ENCODE results near the gene HTT.

- TF ChIP-seq POLR2AphosphoS5 (IDR thresholded peaks at IDR 0.05) (no peak), CTCF (IDR thresholded peaks at IDR 0.05 in 8 of 11, conservative IDR thresholded peaks at IDR 0.05 in 3 of 11) (no peak), POLR2A (IDR thresholded peaks at IDR 0.05) (no peak)
Observed at GRCh38 chr4:3082925-3083515, 8.5 kb downstream of the HTT start.

Data from spleen (tissue), 7 donors.